ENCODE data around the gene EN1.

The EN1 gene

GRCh38 chr2:118794546-118794945 lies 52.9 kb downstream of the EN1 start:
- no peak overlapping the region for H3K27ac ChIP-seq
- TF ChIP-seq CTCF (conservative IDR thresholded peaks at IDR 0.05) (no peak), ZFX (IDR thresholded peaks at IDR 0.05) (no peak)

All from C4-2B (cell line).